Esophagus (tissue), 2 donors: Measurements from ENCODE around the gene IGF1R. TPM values are rescaled to one million over a fixed set of nuclear protein-coding genes. Genes with fewer than 3 reads are reported as not detected.

ENCODE experiments used
- H3K27ac ChIP-seq, 2 donors: one replicate each; pipeline ENCODE4 v1.5.1; 2013; ENCODE audit warnings: low read depth in 2 of 2, mild to moderate bottlenecking in 2 of 2, inconsistent platforms in 1 of 2, low read length in 1 of 2, moderate library complexity in 1 of 2
- H3K27me3 ChIP-seq, 2 donors: one replicate each; pipeline ENCODE4 v1.6.1; 2013; ENCODE audit warnings: low read length in 2 of 2, control low read depth in 1 of 2, mild to moderate bottlenecking in 1 of 2; ENCODE audit not compliant: insufficient read depth in 2 of 2, control insufficient read depth in 1 of 2
- H3K36me3 ChIP-seq, 2 donors: one replicate each; pipeline ENCODE4 v1.6.1; 2013; ENCODE audit warnings: low read length in 1 of 2; ENCODE audit not compliant: control insufficient read depth in 2 of 2, insufficient read depth in 2 of 2
- H3K4me1 ChIP-seq, 2 donors: one replicate each; pipeline ENCODE4 v1.6.1; 2013; ENCODE audit warnings: low read length in 1 of 2; ENCODE audit not compliant: control insufficient read depth in 2 of 2, insufficient read depth in 2 of 2
- H3K4me3 ChIP-seq, 2 donors: one replicate each; pipeline ENCODE4 v1.5.1; 2013; ENCODE audit warnings: low read length in 2 of 2, mild to moderate bottlenecking in 2 of 2, low read depth in 1 of 2, moderate library complexity in 1 of 2
- H3K9me3 ChIP-seq, 2 donors: one replicate each; pipeline ENCODE4 v1.6.1; 2013; ENCODE audit warnings: mild to moderate bottlenecking in 2 of 2, low read depth in 1 of 2, low read length in 1 of 2, moderate library complexity in 1 of 2; ENCODE audit not compliant: control insufficient read depth in 2 of 2, insufficient read depth in 1 of 2
- WGBS, 2 donors: extraction: QIAGEN DNeasy Blood & Tissue Kit; methylation state at CpG; one replicate each; pipeline ENCODE4 v1.1.7; 2013; 5-methylcytosine and 5-hydroxymethylcytosine counted together
- polyA plus RNA-seq, 2 donors: library from polyadenylated mRNA; stranded (reverse); fragments of 200-250 nt; gene quantifications; one replicate each; pipeline ENCODE4 v1.2.3, GENCODE V29; 2013
- donor health status: healthy with polysubstance abuse.
- donor health status: Bipolar disorder and iron deficiency.

IGF1R gene
- polyA plus RNA-seq, 2 donors: 4.1 to 4.4 TPM

DNA sequence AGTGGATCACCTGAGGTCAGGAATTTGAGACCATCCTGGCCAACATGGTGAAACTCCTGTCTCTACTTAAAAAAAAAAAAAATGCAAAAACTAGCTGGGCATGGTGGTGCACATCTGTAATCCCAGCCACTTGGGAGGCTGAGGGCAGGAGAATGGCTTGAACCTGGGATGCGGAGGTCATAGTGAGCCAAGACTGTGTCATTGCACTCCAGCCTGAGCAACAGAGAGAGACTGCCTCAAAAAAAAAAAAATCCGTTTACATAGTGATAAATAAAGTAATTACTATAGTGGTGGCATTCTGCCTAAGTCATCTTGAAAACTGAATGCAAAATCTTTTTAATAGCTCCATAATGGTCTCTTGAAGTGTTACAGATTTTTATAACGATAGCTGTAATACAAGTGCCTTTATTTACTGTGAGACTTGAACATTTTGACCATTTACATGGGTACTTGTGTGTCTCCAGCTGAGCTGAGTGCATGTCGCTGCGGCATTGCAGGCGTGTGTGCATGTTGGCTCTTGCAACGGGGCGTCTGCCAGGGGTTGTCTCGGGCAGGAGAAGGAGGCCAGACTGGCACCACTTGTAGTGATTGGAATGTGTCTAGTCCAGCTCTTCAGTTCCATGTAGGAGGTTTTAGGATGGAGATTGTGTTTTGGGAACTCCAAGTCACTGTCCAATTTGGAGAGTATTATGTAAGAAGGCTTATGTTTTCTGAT is 111.9 kb downstream of the IGF1R start:
- peak overlapping the region in 1 of 2 donors; percentile 7 for H3K27ac ChIP-seq
- H3K4me3 ChIP-seq: no peak overlapping the region
- WGBS, 2 donors: 44 to 48% methylated on average over 9 of the region's 9 CpGs
- no peaks in the 10 kb centered on the region for H3K27me3 ChIP-seq
- H3K4me1 ChIP-seq: peaks cover 2 to 9% of the 10 kb centered on the region in 2 donors
- no peaks in the 10 kb centered on the region for H3K36me3 ChIP-seq
- no peaks in the 10 kb centered on the region for H3K9me3 ChIP-seq

DNA sequence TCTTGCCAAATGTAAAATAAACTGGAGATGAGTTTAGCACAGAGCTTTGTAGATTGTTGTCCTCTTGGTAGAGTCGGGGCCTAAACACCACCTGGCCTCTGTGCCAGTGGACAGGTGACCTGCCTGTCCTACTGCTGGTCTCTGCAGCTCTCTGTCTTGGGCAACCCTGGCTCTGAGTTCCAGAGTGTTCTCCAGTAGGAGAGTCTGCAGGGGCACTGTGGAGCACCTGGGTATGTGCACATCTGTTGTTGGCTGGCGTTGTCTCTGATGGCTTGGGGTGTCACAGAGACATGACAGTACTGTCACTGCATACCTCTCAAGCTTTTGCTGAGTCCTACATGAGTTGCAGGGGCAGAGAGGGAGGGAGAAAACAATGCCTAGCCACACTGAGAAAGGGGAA is 112.6 kb downstream of the IGF1R start:
- Histone ChIP-seq H3K4me3 (no peak overlapping the region), H3K9me3 (peaks cover 0 to 3% of the 10 kb centered on the region in 2 donors), H3K4me1 (peaks cover 2 to 13% of the 10 kb centered on the region in 2 donors), H3K27ac (no peak overlapping the region), H3K36me3 (no peaks in the 10 kb centered on the region), H3K27me3 (no peaks in the 10 kb centered on the region)
- 60 to 84% methylated on average over 2 of the region's 2 CpGs for WGBS, 2 donors

DNA sequence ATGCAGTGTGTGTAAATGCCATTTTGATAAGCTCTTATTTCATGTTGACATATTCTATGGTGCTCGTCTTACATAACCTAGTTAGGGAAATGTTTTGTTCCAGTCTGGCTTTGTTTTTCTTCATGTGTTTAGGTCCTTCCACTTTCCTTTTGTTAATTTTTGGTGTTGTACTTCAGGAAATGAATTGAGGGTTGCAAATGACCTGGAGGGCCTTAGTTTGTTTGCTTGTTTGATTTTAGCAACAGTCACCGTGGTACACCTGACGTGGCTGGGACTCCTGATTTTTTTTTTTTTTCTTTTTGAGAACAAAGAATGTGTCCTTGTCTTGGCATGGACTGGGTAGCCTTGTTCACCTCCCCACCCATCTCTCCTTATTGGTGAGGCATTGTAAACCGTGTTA is 114.8 kb downstream of the IGF1R start:
- H3K27me3 ChIP-seq: no peaks in the 10 kb centered on the region
- H3K4me3 ChIP-seq: no peak overlapping the region
- no peaks in the 10 kb centered on the region for H3K36me3 ChIP-seq
- peaks cover 2 to 14% of the 10 kb centered on the region in 2 donors for H3K4me1 ChIP-seq
- no peak overlapping the region for H3K27ac ChIP-seq
- 37 to 41% methylated on average over 4 of the region's 4 CpGs for WGBS, 2 donors
- H3K9me3 ChIP-seq: peaks cover 0 to 3% of the 10 kb centered on the region in 2 donors

DNA sequence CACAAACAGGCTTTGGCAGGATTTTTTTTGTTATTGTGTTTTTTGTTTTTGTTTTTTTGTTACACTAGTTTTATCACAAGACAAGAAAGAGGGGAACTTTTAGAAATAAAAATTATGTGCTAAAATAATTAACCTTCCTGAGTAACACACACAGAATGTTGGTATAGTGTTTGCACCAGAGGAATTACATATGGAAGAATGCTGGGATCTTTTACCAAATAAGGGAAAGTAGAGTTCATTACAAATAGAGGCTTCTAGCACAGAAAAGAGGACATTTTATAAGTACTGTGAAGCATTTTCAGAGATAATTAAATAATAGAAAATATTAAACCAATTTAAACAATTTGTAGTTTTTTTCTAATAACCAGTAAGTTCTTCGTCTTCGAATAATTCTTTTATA is 116.0 kb downstream of the IGF1R start:
- peaks cover 2 to 14% of the 10 kb centered on the region in 2 donors for H3K4me1 ChIP-seq
- H3K27ac ChIP-seq: no peak overlapping the region
- H3K9me3 ChIP-seq: peaks cover 0 to 3% of the 10 kb centered on the region in 2 donors
- H3K27me3 ChIP-seq: no peaks in the 10 kb centered on the region
- 92 to 94% methylated on average over 2 of the region's 2 CpGs for WGBS, 2 donors
- no peaks in the 10 kb centered on the region for H3K36me3 ChIP-seq
- no peak overlapping the region for H3K4me3 ChIP-seq

DNA sequence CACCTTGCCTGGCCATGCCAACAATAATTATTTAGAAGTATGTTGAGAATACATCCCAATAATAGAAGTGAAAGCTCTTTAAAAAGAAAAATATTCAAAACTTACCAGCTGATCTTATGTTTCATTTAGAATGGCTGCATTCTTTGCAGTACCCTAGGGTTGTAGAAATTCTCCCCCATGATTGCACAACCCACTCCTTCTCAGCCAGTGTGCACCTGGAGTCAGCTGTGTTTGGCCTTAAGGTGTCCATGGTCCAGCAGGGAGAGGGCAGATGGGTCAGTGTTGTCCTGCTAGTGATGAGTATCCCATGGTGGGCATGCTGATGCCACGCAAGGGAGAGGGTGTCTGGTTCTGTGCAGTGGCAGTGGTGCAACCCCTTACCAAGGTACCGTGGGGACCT is 117.3 kb downstream of the IGF1R start:
- Histone ChIP-seq H3K36me3 (no peaks in the 10 kb centered on the region), H3K27ac (no peak overlapping the region), H3K4me1 (peaks cover 0 to 14% of the 10 kb centered on the region in 2 donors), H3K4me3 (no peak overlapping the region), H3K27me3 (no peaks in the 10 kb centered on the region), H3K9me3 (peaks cover 0 to 3% of the 10 kb centered on the region in 2 donors)
- WGBS, 2 donors: 96 to 100% methylated on average over 2 of the region's 2 CpGs

DNA sequence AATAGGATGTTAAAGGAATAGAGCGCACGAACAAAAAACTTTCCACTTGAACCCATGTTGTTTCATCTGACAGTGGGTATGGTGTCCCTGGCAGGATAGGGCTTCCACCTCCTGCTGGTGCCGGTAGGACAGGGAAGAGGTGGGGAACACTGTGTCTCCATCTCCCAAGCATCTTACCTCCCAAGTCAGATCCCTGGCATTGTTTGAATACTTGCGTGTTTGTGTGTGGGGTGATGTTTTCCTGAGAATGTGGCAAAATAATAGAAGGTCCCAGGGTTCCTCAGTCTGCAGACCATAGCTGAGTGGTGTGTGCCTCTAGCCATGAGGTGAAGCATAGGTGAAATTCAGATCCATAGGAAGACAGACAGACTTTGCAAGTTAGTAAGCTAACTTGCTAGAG is 119.4 kb downstream of the IGF1R start:
- WGBS, 2 donors: 86 to 91% methylated on average over 4 of the region's 4 CpGs
- Histone ChIP-seq H3K4me1 (peaks cover 0 to 5% of the 10 kb centered on the region in 2 donors), H3K27me3 (no peaks in the 10 kb centered on the region), H3K9me3 (peaks cover 0 to 3% of the 10 kb centered on the region in 2 donors), H3K27ac (no peak overlapping the region), H3K36me3 (no peaks in the 10 kb centered on the region), H3K4me3 (no peak overlapping the region)

DNA sequence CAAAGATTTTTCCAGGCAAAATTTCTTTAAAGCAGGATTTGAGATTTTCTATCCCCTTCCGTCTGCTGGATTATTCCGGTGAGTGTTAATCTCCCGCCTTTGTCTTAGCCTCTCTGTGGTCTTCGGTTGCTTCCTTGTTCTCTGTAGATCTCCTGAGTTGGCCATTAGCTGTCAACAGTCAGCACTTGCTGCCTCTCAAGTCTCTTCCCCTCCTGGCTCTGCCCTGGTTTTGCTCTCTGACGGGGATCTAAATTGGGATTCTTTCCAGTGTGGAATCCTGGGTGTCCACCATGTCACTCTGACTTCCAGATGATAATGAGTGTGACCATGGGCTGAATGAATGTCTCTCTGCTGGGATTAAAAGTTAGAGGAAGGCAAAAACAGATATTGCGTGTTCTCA is 121.5 kb downstream of the IGF1R start:
- Histone ChIP-seq H3K9me3 (peaks cover 0 to 3% of the 10 kb centered on the region in 2 donors), H3K36me3 (no peaks in the 10 kb centered on the region), H3K27ac (no peak overlapping the region), H3K4me3 (no peak overlapping the region), H3K4me1 (peaks cover 0 to 5% of the 10 kb centered on the region in 2 donors), H3K27me3 (no peaks in the 10 kb centered on the region)
- WGBS, 2 donors: 81 to 90% methylated on average over 6 of the region's 6 CpGs

DNA sequence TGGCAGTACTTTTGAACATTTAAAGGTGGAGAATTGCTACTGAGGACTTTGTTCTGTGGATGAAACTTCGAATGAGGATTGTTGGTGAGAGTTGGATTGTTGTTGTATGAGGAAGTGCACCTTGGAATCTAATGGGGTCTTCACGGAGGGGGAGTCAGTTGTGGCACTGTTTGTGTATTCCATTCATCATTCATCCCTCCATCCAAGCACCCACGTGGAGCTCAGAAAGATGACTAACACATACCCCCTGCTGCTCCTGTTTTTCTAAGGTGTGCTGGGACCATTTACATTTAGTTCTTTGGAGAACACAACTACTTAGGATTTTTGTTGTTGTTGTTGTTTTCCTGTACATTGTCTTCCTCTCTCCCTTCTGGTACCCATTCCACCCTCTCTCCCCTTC is 122.6 kb downstream of the IGF1R start:
- H3K4me1 ChIP-seq: peaks cover 0 to 6% of the 10 kb centered on the region in 2 donors
- H3K9me3 ChIP-seq: no peaks in the 10 kb centered on the region
- no peaks in the 10 kb centered on the region for H3K36me3 ChIP-seq
- no peak overlapping the region for H3K4me3 ChIP-seq
- no peaks in the 10 kb centered on the region for H3K27me3 ChIP-seq
- WGBS, 2 donors: 49 to 60% methylated on average over 3 of the region's 3 CpGs
- H3K27ac ChIP-seq: no peak overlapping the region

DNA sequence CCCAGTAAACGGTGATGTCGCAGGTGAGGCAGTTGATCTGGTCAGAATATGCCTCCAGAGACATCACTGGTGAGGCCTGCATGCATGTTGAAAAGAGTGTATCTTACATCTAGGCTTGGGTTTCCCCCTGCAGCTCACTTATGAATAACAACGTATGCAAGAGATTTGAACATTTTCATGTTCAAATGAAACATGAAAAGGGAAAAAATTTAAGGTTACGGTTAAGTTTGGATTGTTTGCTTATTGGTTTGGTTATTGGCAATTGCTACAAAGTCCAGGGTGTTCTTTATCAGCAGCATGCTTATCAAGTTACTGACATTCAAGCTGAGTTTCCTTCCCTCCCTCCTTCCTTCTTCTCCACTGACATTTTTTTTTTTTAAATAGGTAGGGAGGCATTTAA is 123.2 kb downstream of the IGF1R start:
- Histone ChIP-seq H3K4me3 (no peak overlapping the region), H3K27me3 (no peaks in the 10 kb centered on the region), H3K4me1 (peaks cover 0 to 6% of the 10 kb centered on the region in 2 donors), H3K9me3 (no peaks in the 10 kb centered on the region), H3K36me3 (no peaks in the 10 kb centered on the region), H3K27ac (no peak overlapping the region)
- WGBS, 2 donors: 52 to 66% methylated on average over 4 of the region's 4 CpGs

DNA sequence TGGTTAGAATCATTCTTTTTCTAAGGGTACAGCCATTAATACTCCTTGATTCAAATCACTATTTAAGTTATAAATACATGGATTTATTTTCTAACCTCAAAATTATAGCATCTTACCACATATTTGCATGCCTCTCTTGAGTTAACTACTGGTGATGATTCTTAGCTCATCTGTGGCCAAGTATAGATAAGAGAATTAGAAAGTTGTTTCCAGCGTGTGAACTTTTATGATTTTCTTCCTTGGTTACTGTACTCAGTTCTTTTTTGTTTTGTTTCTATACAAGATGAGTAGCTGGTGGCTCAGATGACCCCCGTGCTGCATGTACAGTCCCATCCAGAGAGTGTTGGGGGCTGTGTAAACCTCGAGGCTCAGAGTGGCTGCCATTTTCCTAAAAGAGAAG is 124.6 kb downstream of the IGF1R start:
- H3K4me3 ChIP-seq: no peak overlapping the region
- H3K27ac ChIP-seq: no peak overlapping the region
- no peaks in the 10 kb centered on the region for H3K9me3 ChIP-seq
- no peaks in the 10 kb centered on the region for H3K27me3 ChIP-seq
- H3K4me1 ChIP-seq: peaks cover 0 to 9% of the 10 kb centered on the region in 2 donors
- no peaks in the 10 kb centered on the region for H3K36me3 ChIP-seq
- 58 to 77% methylated on average over 3 of the region's 3 CpGs for WGBS, 2 donors
